Tibial nerve (tissue), 4 donors: ENCODE measurements around the gene NTSR1. TPM values are rescaled to one million over a fixed set of nuclear protein-coding genes. Genes with fewer than 3 reads are reported as not detected.
A peak's percentile ranks its signal among the peaks of the same experiment; 100 is the strongest.

ENCODE experiments used
- DNase-seq, 2 donors: peaks; one replicate each; pipeline ENCODE4 v3.0.0-alpha.2; 2019; ENCODE audit warnings: low spot score in 2 of 2
- H3K27ac ChIP-seq, 4 donors: fragments of 200-600 bp; sonication (generic) in 3 of 4; one replicate each; pipeline ENCODE4 v1.5.1; 2017 to 2019; ENCODE audit warnings: mild to moderate bottlenecking in 1 of 4
- H3K27me3 ChIP-seq, 2 donors: fragments of 200-600 bp; sonication (generic) in 1 of 2; one replicate each; pipeline versions ENCODE4 v1.5.1 to v1.6.0; 2017 to 2019
- H3K36me3 ChIP-seq, 3 donors: fragments of 200-600 bp; sonication (generic); one replicate each; pipeline ENCODE4 v1.5.1; 2018 to 2019
- H3K4me1 ChIP-seq, 4 donors: fragments of 200-600 bp; sonication (generic) in 3 of 4; one replicate each; pipeline ENCODE4 v1.5.1; 2017 to 2019
- H3K4me3 ChIP-seq, 4 donors: fragments of 200-600 bp; sonication (generic) in 3 of 4; one replicate each; pipeline ENCODE4 v1.5.1; 2017 to 2019; ENCODE audit warnings: mild to moderate bottlenecking in 1 of 4, moderate library complexity in 1 of 4
- H3K9me3 ChIP-seq, 4 donors: fragments of 200-600 bp; sonication (generic) in 3 of 4; one replicate each; pipeline ENCODE4 v1.5.1; 2017 to 2019
- CTCF ChIP-seq, 5 experiments: fragments of 200-600 bp in 3 of 5; fragments of 450-650 bp in 2 of 5; sonication (generic) in 3 of 5; IDR thresholded peaks; one replicate each; pipeline ENCODE4 v1.5.1; 2016 to 2019; ENCODE audit warnings: antibody characterized with exemption in 5 of 5, mild to moderate bottlenecking in 3 of 5, moderate library complexity in 2 of 5
- EP300 ChIP-seq, 2 donors: sonication (generic); formaldehyde crosslinking; IDR thresholded peaks; one replicate each; pipeline ENCODE4 v1.6.1; 2017; ENCODE audit warnings: antibody characterized with exemption in 2 of 2, mild to moderate bottlenecking in 1 of 2
- POLR2A ChIP-seq, 2 donors: fragments of 450-650 bp; IDR thresholded peaks; one replicate each; pipeline ENCODE4 v1.6.1; 2017; ENCODE audit warnings: antibody characterized with exemption in 2 of 2, mild to moderate bottlenecking in 2 of 2, moderate library complexity in 2 of 2
- WGBS, 2 donors: methylation state at CpG; one replicate each; pipeline ENCODE4 v1.1.5; 2018; 5-methylcytosine and 5-hydroxymethylcytosine counted together
- total RNA-seq, 4 donors: library from RNA; depleted of rRNA; stranded (reverse); fragments of >200 nt; gene quantifications; one replicate each; pipeline ENCODE4 v1.1.0, GENCODE V29; 2016

NTSR1 gene
- total RNA-seq, 4 donors from 2014 or later: 0.30 TPM; not detected in 3

- Histone ChIP-seq H3K4me3 (no peak overlapping the region), H3K9me3 (no peaks in the 10 kb centered on the region), H3K27ac (no peak overlapping the region), H3K4me1 (peaks cover 0 to 7% (median 1%) of the 10 kb centered on the region in 4 donors), H3K27me3 (peaks cover 0 to 36% of the 10 kb centered on the region in 2 donors), H3K36me3 (no peaks in the 10 kb centered on the region)
- TF ChIP-seq CTCF (IDR thresholded peaks at IDR 0.05) (no peak), POLR2A (IDR thresholded peaks at IDR 0.05) (no peak), EP300 (IDR thresholded peaks at IDR 0.05) (no peak)
- DNase-seq: no peak
- 77 to 86% methylated on average over 8 to 10 of the region's 10 CpGs for WGBS, 2 donors
These were observed 14.5 kb upstream of the NTSR1 start for GRCh38 chr20:62694106-62694505.

GRCh38 chr20:62694868-62695267 lies 13.8 kb upstream of the NTSR1 start:
- H3K27ac ChIP-seq: no peak overlapping the region
- H3K9me3 ChIP-seq: no peaks in the 10 kb centered on the region
- DNase-seq: no peak
- H3K4me3 ChIP-seq: no peak overlapping the region
- H3K4me1 ChIP-seq: peaks cover 0 to 7% (median 1%) of the 10 kb centered on the region in 4 donors
- WGBS, 2 donors: 83 to 87% methylated on average over 14 to 15 of the region's 15 CpGs
- peaks cover 0 to 34% of the 10 kb centered on the region in 2 donors for H3K27me3 ChIP-seq
- H3K36me3 ChIP-seq: no peaks in the 10 kb centered on the region
- TF ChIP-seq CTCF (IDR thresholded peaks at IDR 0.05) (no peak), EP300 (IDR thresholded peaks at IDR 0.05) (no peak), POLR2A (IDR thresholded peaks at IDR 0.05) (no peak)

- Histone ChIP-seq H3K9me3 (no peaks in the 10 kb centered on the region), H3K36me3 (no peaks in the 10 kb centered on the region), H3K27ac (no peak overlapping the region), H3K4me1 (peaks cover 0 to 7% (median 1%) of the 10 kb centered on the region in 4 donors), H3K27me3 (peaks cover 0 to 29% of the 10 kb centered on the region in 2 donors), H3K4me3 (no peak overlapping the region)
- no peak for TF ChIP-seq EP300 (IDR thresholded peaks at IDR 0.05)
- TF ChIP-seq POLR2A (IDR thresholded peaks at IDR 0.05): no peak
- no peak for TF ChIP-seq CTCF (IDR thresholded peaks at IDR 0.05)
- WGBS, 2 donors: 82 to 87% methylated on average over 31 of the region's 32 CpGs
- DNase-seq: no peak
These were observed 12.9 kb upstream of the NTSR1 start for GRCh38 chr20:62695448-62696414.

GRCh38 chr20:62696434-62696957 lies 12.1 kb upstream of the NTSR1 start:
- 78 to 82% methylated on average over 14 to 16 of the region's 16 CpGs for WGBS, 2 donors
- Histone ChIP-seq H3K27me3 (peaks cover 0 to 25% of the 10 kb centered on the region in 2 donors), H3K36me3 (no peaks in the 10 kb centered on the region), H3K27ac (no peak overlapping the region), H3K4me1 (peaks cover 0 to 7% (median 1%) of the 10 kb centered on the region in 4 donors), H3K4me3 (no peak overlapping the region), H3K9me3 (no peaks in the 10 kb centered on the region)
- no peak for DNase-seq
- TF ChIP-seq EP300 (IDR thresholded peaks at IDR 0.05) (no peak), CTCF (IDR thresholded peaks at IDR 0.05) (no peak), POLR2A (IDR thresholded peaks at IDR 0.05) (no peak)

GRCh38 chr20:62696989-62697388 lies 11.6 kb upstream of the NTSR1 start:
- Histone ChIP-seq H3K36me3 (no peaks in the 10 kb centered on the region), H3K27ac (peak overlapping the region in 1 of 4 donors; percentile 8), H3K4me1 (peaks cover 0 to 7% (median 1%) of the 10 kb centered on the region in 4 donors), H3K4me3 (no peak overlapping the region), H3K27me3 (peaks cover 0 to 20% of the 10 kb centered on the region in 2 donors), H3K9me3 (no peaks in the 10 kb centered on the region)
- WGBS, 2 donors: 64 to 72% methylated on average over 7 to 9 of the region's 10 CpGs
- no peak for TF ChIP-seq EP300 (IDR thresholded peaks at IDR 0.05)
- no peak for TF ChIP-seq CTCF (IDR thresholded peaks at IDR 0.05)
- no peak for TF ChIP-seq POLR2A (IDR thresholded peaks at IDR 0.05)
- DNase-seq: no peak
